A549 (cell line): ENCODE data around the gene MED12. TPM values are rescaled to one million over a fixed set of nuclear protein-coding genes. Genes with fewer than 3 reads are reported as not detected.

Experiments used
- ATAC-seq, 2 experiments: fragments of 200-7000 bp in 1 of 2; fragments of >200 bp in 1 of 2; cut with Nextera tagmentation in 1 of 2; cut with Tn5 transposase in 1 of 2; 3 replicates each; pipeline versions ENCODE4 v1.8.0 to v1.9.1; 2018 to 2020; ENCODE audit warnings: mild to moderate bottlenecking in 1 of 2, moderate library complexity in 1 of 2
- CTCF ChIA-PET: fragments of 300-600 bp; sonication (Branson Sonifier 250); formaldehyde crosslinking; extraction: SDS; loops from one replicate; lab custom pipeline; 2021; ENCODE audit warnings: antibody characterized with exemption, inconsistent platforms; lab: Yijun Ruan, JAX
- POLR2A ChIA-PET: fragments of 350-600 bp; formaldehyde crosslinking; extraction: SDS; loops from one replicate; lab custom pipeline; 2021; ENCODE audit warnings: antibody characterized with exemption, inconsistent platforms; lab: Yijun Ruan, JAX
- DNase-seq, 2 experiments: peaks; one replicate each; pipeline versions ENCODE4 v3.0.0 to v3.0.0-alpha.2; 2011 to 2016; ENCODE audit warnings: low read depth in 1 of 2, low spot score in 1 of 2
- FAIRE-seq: peaks from 2 replicates; lab custom pipeline; 2011; peaks lifted over from hg19 to GRCh38; lab: Jason Lieb, UNC
- H3K27ac ChIP-seq, 2 experiments: fragments of >200 bp; sonication (Bioruptor Twin); formaldehyde crosslinking; 3 replicates each; pipeline ENCODE4 v1.5.1; 2016 to 2017
- H3K4me1 ChIP-seq: fragments of >200 bp; sonication (Bioruptor Twin); formaldehyde crosslinking; 3 replicates; pipeline ENCODE4 v1.6.1; 2016
- H3K4me2 ChIP-seq: fragments of >200 bp; sonication (Bioruptor Twin); formaldehyde crosslinking; 3 replicates; pipeline ENCODE4 v1.6.1; 2016
- H3K4me3 ChIP-seq: fragments of >200 bp; sonication (Bioruptor Twin); formaldehyde crosslinking; 3 replicates; pipeline ENCODE4 v1.5.1; 2016
- H3K9me3 ChIP-seq: fragments of >200 bp; sonication (Bioruptor Twin); formaldehyde crosslinking; 3 replicates; pipeline ENCODE4 v1.6.1; 2016
- BCL3 ChIP-seq: fragments of >200 bp; sonication (Bioruptor Twin); formaldehyde crosslinking; IDR thresholded peaks from 3 replicates; pipeline ENCODE4 v1.6.1; 2016
- BHLHE40 ChIP-seq: IDR thresholded peaks from 2 replicates; pipeline ENCODE4 v1.6.1; 2012; ENCODE audit warnings: low read depth, low read length, inconsistent platforms
- CHD2 ChIP-seq: fragments of 150-350 bp; IDR thresholded peaks from 2 replicates; pipeline ENCODE4 v1.6.1; 2014; ENCODE audit warnings: low read length; ENCODE audit not compliant: partially characterized antibody
- EHMT2 ChIP-seq: fragments of 200-600 bp; sonication (generic); IDR thresholded peaks from 2 replicates; pipeline ENCODE4 v1.6.1; 2016; ENCODE audit warnings: antibody characterized with exemption, low read depth, mild to moderate bottlenecking, moderate library complexity
- ESRRA ChIP-seq: fragments of 150-350 bp; IDR thresholded peaks from 2 replicates; pipeline ENCODE4 v1.6.1; 2014; ENCODE audit warnings: mild to moderate bottlenecking, low read length, borderline replicate concordance
- FOSB ChIP-seq: fragments of 250-450 bp; sonication (Bioruptor Pico); IDR thresholded peaks from 2 replicates; pipeline ENCODE4 v1.5.0; 2020; ENCODE audit warnings: mild to moderate bottlenecking, moderate library complexity
- FOSL2 ChIP-seq, 2 experiments: fragments of 450-650 bp in 1 of 2; fragments of >200 bp in 1 of 2; sonication (Bioruptor Twin) in 1 of 2; formaldehyde crosslinking; IDR thresholded peaks; 2 replicates each; pipeline versions ENCODE4 v1.5.0 to v1.6.1; 2016 to 2020; ENCODE audit warnings: mild to moderate bottlenecking in 1 of 2, moderate library complexity in 1 of 2
- FOXS1 ChIP-seq: fragments of 250-450 bp; sonication (Bioruptor Pico); IDR thresholded peaks from 2 replicates; pipeline ENCODE4 v1.5.0; 2020; ENCODE audit warnings: mild to moderate bottlenecking, moderate library complexity
- GATA3 ChIP-seq: IDR thresholded peaks from 2 replicates; pipeline ENCODE4 v1.6.1; 2012; ENCODE audit warnings: borderline replicate concordance
- HDAC2 ChIP-seq: fragments of 200-600 bp; sonication (generic); IDR thresholded peaks from 2 replicates; pipeline ENCODE4 v1.6.1; 2016
- HEYL ChIP-seq: fragments of 250-450 bp; sonication (Bioruptor Pico); IDR thresholded peaks from 2 replicates; pipeline ENCODE4 v1.8.0; 2021; ENCODE audit warnings: mild to moderate bottlenecking, moderate library complexity
- HOXA7 ChIP-seq: fragments of 250-450 bp; sonication (Bioruptor Pico); IDR thresholded peaks from 2 replicates; pipeline ENCODE4 v1.5.0; 2020; ENCODE audit warnings: mild to moderate bottlenecking, moderate library complexity
- HOXB13 ChIP-seq: fragments of 250-450 bp; sonication (Bioruptor Pico); IDR thresholded peaks from 2 replicates; pipeline ENCODE4 v1.5.0; 2020; ENCODE audit warnings: low read depth, mild to moderate bottlenecking, moderate library complexity
- HOXB5 ChIP-seq: fragments of 250-450 bp; sonication (Bioruptor Pico); IDR thresholded peaks from 2 replicates; pipeline ENCODE4 v1.5.0; 2020; ENCODE audit warnings: mild to moderate bottlenecking, moderate library complexity
- JUN ChIP-seq, 2 experiments: fragments of >200 bp; sonication (Bioruptor Twin); formaldehyde crosslinking; IDR thresholded peaks; 2 replicates in 1 of 2; 3 replicates in 1 of 2; pipeline ENCODE4 v1.6.1; 2016 to 2017
- JUNB ChIP-seq: fragments of >200 bp; sonication (Bioruptor Twin); formaldehyde crosslinking; IDR thresholded peaks from 2 replicates; pipeline ENCODE4 v1.6.1; 2016
- KDM5A ChIP-seq: fragments of 200-600 bp; sonication (generic); IDR thresholded peaks from 2 replicates; pipeline ENCODE4 v1.6.1; 2016; ENCODE audit warnings: antibody characterized with exemption, mild to moderate bottlenecking
- MYC ChIP-seq: IDR thresholded peaks from 2 replicates; pipeline ENCODE4 v1.6.1; 2012; ENCODE audit warnings: mild to moderate bottlenecking, inconsistent platforms, low read length, improper control_type of control experiment, borderline replicate concordance
- NR3C1 ChIP-seq: fragments of >200 bp; sonication (Bioruptor Twin); formaldehyde crosslinking; IDR thresholded peaks from 3 replicates; pipeline ENCODE4 v1.6.1; 2017
- POLR2A ChIP-seq: IDR thresholded peaks from 2 replicates; pipeline ENCODE4 v1.6.1; 2012; ENCODE audit warnings: mild to moderate bottlenecking, low read length
- POLR2AphosphoS2 ChIP-seq: conservative IDR thresholded peaks from 2 replicates; pipeline ENCODE4 v1.6.1; 2012; ENCODE audit warnings: low read length, improper control_type of control experiment, inconsistent platforms
- RAD21 ChIP-seq, 2 experiments: fragments of >200 bp in 1 of 2; sonication (Bioruptor Twin) in 1 of 2; formaldehyde crosslinking in 1 of 2; IDR thresholded peaks in 1 of 2; conservative IDR thresholded peaks in 1 of 2; 2 replicates in 1 of 2; 3 replicates in 1 of 2; pipeline ENCODE4 v1.6.1; 2012 to 2018; ENCODE audit warnings: inconsistent platforms in 1 of 2
- RNF2 ChIP-seq: fragments of 200-600 bp; sonication (generic); IDR thresholded peaks from 2 replicates; pipeline ENCODE4 v1.6.1; 2016; ENCODE audit warnings: low read depth, mild to moderate bottlenecking, antibody characterized with exemption, moderate library complexity, borderline replicate concordance
- SMC3 ChIP-seq: fragments of >200 bp; sonication (Bioruptor Twin); formaldehyde crosslinking; IDR thresholded peaks from 3 replicates; pipeline ENCODE4 v1.6.1; 2018; ENCODE audit warnings: inconsistent platforms
- SREBF2 ChIP-seq: fragments of 450-650 bp; IDR thresholded peaks from 2 replicates; pipeline ENCODE4 v1.6.1; 2014; ENCODE audit warnings: mild to moderate bottlenecking, moderate library complexity
- USF2 ChIP-seq: fragments of 450-650 bp; IDR thresholded peaks from 2 replicates; pipeline ENCODE4 v1.6.1; 2014; ENCODE audit warnings: antibody characterized with exemption
- ZFP36 ChIP-seq: fragments of 450-650 bp; IDR thresholded peaks from 2 replicates; pipeline ENCODE4 v1.6.1; 2014; ENCODE audit warnings: borderline replicate concordance; ENCODE audit not compliant: partially characterized antibody
- ZNF302 ChIP-seq: fragments of 250-450 bp; sonication (Bioruptor Pico); IDR thresholded peaks from 2 replicates; pipeline ENCODE4 v1.9.0; 2021; ENCODE audit warnings: inconsistent platforms, mild to moderate bottlenecking, moderate library complexity
- ZSCAN20 ChIP-seq: fragments of 250-450 bp; sonication (Bioruptor Pico); IDR thresholded peaks from 2 replicates; pipeline ENCODE4 v1.8.0; 2022; ENCODE audit warnings: mild to moderate bottlenecking, moderate library complexity
- WGBS: methylation state at CpG from one replicate; pipeline ENCODE4 v1.1.6; 2017; ENCODE audit errors: missing lambda C conversion rate; 5-methylcytosine and 5-hydroxymethylcytosine counted together
- polyA plus RNA-seq, 4 experiments: library from polyadenylated mRNA; depleted of rRNA in 3 of 4; stranded (reverse); fragments of >200 nt; fragmentation: RNase III in 1 of 4; extraction: RNeasy Plus Mini Kit Qiagen cat#74134 plus additional on column Dnase treatment in 1 of 4; gene quantifications; 2 replicates in 3 of 4; 3 replicates in 1 of 4; pipeline ENCODE4 v1.2.3, GENCODE V29; 2011 to 2017

The MED12 gene
- polyA plus RNA-seq, 2 of the 4 experiments (the other 2 are of a cell fraction) = 12.6 to 13.5 TPM

- CTCF ChIA-PET = interaction anchor here (1.2 kb wide), 1 partner anchor 9 kb away, joined by 3 read pairs; no protein-coding TSS in a partner anchor
- no peak for ATAC-seq
- no peak overlapping the region for H3K4me3 ChIP-seq
- TF ChIP-seq HOXA7 (CRISPR knock-in tag) (no peak), FOSB (CRISPR knock-in tag) (no peak), SMC3 (no peak), KDM5A (no peak), ZSCAN20 (CRISPR knock-in tag) (no peak), FOSL2 (IDR thresholded peaks at IDR 0.05) (no peak), FOSL2 (CRISPR knock-in tag; IDR thresholded peaks at IDR 0.05) (no peak), NR3C1 (no peak), HOXB13 (no peak), SREBF2 (no peak), JUN (IDR thresholded peaks at IDR 0.05) (no peak), HDAC2 (no peak), USF2 (no peak), HEYL (CRISPR knock-in tag) (no peak), JUNB (no peak), EHMT2 (no peak), RNF2 (no peak), ZFP36 (no peak), GATA3 (no peak), BHLHE40 (no peak)
- no peaks in the 10 kb centered on the region for H3K9me3 ChIP-seq
- POLR2A ChIA-PET = no interaction called here
- no peak overlapping the region for H3K4me2 ChIP-seq
- no peak overlapping the region for H3K27ac ChIP-seq
- no peaks in the 10 kb centered on the region for H3K4me1 ChIP-seq
- DNase-seq = no peak
- no peak for FAIRE-seq
- 88% methylated on average over 11 of the region's 17 CpGs for WGBS
Measured at GRCh38 chrX:71167031-71167781, 48.8 kb downstream of the MED12 start.

- no peak overlapping the region for H3K27ac ChIP-seq
- CTCF ChIA-PET = no interaction called here
- H3K9me3 ChIP-seq = no peaks in the 10 kb centered on the region
- H3K4me1 ChIP-seq = no peaks in the 10 kb centered on the region
- H3K4me3 ChIP-seq = no peak overlapping the region
- peak; percentile 49 for FAIRE-seq
- WGBS = 96% methylated on average over 6 of the region's 8 CpGs
- POLR2A ChIA-PET = no interaction called here
- ATAC-seq = no peak
- DNase-seq = no peak
- no peak overlapping the region for H3K4me2 ChIP-seq
- TF ChIP-seq FOXS1 (CRISPR knock-in tag) (no peak), BCL3 (no peak), ESRRA (no peak), FOSL2 (IDR thresholded peaks at IDR 0.05) (no peak), FOSL2 (CRISPR knock-in tag; IDR thresholded peaks at IDR 0.05) (no peak), SMC3 (no peak), HOXB13 (no peak), RAD21 (conservative IDR thresholded peaks at IDR 0.05 in 1 of 2, IDR thresholded peaks at IDR 0.05 in 1 of 2) (no peak), ZNF302 (no peak), POLR2A (no peak), MYC (no peak), POLR2AphosphoS2 (no peak), HOXB5 (CRISPR knock-in tag) (no peak), CHD2 (no peak), RNF2 (no peak), HEYL (CRISPR knock-in tag) (no peak)
Measured at GRCh38 chrX:71168134-71168533, 49.7 kb downstream of the MED12 start.
